ENCODE data around the gene TECTB.

TECTB gene

DNA sequence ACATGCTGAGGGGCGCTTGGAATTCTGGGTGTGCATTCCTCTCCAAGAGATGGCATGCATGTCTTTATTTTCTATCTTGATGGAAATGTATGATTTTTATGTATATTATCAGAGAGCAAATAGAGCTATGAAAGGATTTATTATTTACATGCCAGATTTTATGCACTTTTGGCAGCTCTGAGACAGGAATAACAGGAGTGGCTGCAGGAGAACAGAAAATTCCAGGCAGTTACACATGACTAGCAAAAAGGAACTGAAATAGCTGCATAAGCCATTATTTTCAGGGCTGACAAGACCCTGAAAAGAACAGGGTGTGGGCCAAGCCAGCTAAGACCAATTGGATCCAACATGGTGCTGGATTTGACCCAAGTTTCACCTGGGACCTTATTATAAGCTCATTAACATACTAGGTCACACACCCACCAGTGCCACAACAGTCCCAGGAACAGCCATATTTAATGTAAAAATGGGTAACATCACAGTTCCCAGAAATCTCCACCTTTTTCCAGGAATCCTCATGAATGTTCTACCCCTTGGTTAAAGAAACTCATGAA is 47.5 kb downstream of the TECTB start:
- H3K27ac ChIP-seq (ENCODE audit: insufficient read depth, low read depth, low read length, poor library complexity, severe bottlenecking): no peak overlapping the region
- no peak overlapping the region for H3K4me3 ChIP-seq (ENCODE audit: insufficient read depth, low read depth, low read length)
- H3K4me1 ChIP-seq (ENCODE audit: control insufficient read depth, insufficient read depth, low read length): no peaks in the 10 kb centered on the region
- 75 to 88% methylated on average over 1 of the region's 1 CpG for WGBS, 2 experiments
- H3K9me3 ChIP-seq (ENCODE audit: control insufficient read depth, low read length): no peaks in the 10 kb centered on the region
- no peaks in the 10 kb centered on the region for H3K36me3 ChIP-seq (ENCODE audit: control insufficient read depth, insufficient read depth, low read length)
- no peaks in the 10 kb centered on the region for H3K27me3 ChIP-seq (ENCODE audit: control insufficient read depth, insufficient read depth, low read length, poor library complexity, severe bottlenecking)

DNA sequence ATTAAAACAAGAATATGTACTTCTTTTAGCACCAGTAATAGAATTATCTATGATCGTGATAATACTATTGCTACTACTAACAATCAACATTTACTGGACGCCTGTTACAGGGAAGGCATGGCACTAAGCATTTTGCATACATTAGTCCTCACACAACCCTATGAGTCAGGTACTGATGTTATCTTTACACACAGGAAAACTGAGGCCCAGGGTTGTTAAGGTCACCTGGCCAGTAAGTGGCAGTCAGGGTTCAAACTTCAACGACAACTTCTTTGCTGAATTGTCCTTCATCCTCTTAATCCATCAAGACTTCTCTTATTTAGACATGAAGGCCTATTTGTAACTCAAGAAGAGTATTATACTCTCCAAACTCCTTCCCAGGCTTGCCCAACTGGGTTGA is 48.8 kb downstream of the TECTB start:
- no peak overlapping the region for H3K27ac ChIP-seq (ENCODE audit: insufficient read depth, low read depth, low read length, poor library complexity, severe bottlenecking)

DNA sequence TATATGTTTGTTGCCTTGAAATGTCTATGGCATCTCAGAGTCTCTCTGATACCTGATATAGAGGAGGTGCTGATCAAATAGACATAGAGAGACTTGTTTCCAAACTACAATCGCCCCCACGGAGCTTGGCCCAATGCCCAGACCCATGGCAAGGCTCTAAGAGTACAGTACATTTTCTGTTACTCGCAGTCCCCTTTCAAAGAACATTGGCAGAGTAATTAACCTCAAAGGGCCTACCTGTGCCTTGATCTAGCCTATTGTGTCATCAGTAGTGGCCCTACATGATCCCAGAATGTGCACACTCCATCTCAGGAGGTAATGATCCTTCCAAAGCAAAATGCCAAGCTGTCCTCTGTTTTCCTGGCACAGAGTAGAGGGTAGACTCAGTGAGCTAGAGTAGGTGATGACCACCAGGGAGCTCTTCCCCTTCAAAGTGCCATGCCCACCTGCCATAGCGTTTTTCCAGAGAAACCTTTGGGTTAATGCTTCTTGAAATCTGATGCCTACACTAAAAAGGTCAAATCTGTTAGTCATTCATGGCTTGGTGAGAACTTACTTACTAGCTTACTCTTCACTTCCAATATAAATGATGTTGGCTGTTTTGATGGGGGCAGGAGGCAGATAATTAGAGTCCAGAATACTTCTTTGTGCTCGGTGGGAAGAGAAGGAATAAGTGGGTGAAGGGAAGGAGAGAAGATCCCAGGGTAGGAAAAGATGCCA is 49.5 kb downstream of the TECTB start:
- H3K9me3 ChIP-seq (ENCODE audit: control insufficient read depth, low read length): no peaks in the 10 kb centered on the region
- 86 to 93% methylated on average over 5 of the region's 5 CpGs for WGBS, 2 experiments

More for the DNA sequence above, 48.8 kb downstream of the TECTB start:
- Histone ChIP-seq H3K9me3 (ENCODE audit: control insufficient read depth, low read length) (no peaks in the 10 kb centered on the region), H3K36me3 (ENCODE audit: control insufficient read depth, insufficient read depth, low read length) (no peaks in the 10 kb centered on the region), H3K4me1 (ENCODE audit: control insufficient read depth, insufficient read depth, low read length) (no peaks in the 10 kb centered on the region), H3K4me3 (ENCODE audit: insufficient read depth, low read depth, low read length) (no peak overlapping the region), H3K27me3 (ENCODE audit: control insufficient read depth, insufficient read depth, low read length, poor library complexity, severe bottlenecking) (no peaks in the 10 kb centered on the region)
- 91 to 97% methylated on average over 3 of the region's 3 CpGs for WGBS, 2 experiments

DNA sequence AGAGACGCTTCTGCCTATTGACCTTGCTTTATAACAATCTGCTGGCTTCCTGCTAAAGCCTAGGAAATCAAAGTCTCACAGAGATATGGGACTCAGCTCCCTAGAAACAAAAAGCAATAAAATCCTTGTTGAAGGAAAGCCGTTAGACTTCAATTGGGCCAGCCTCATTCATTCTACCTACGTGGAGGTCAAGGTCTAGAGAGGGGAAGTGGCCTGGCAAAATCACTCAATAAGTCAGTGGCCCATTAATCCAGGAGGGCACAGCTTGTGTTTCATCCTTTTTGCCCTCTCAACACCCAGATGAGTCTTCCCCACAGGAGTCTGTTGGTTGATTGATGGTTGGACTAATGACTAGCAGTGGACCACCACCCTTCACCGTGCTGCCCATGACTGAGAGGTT is 50.3 kb downstream of the TECTB start:
- Histone ChIP-seq H3K27ac (ENCODE audit: insufficient read depth, low read depth, low read length, poor library complexity, severe bottlenecking) (no peak overlapping the region), H3K36me3 (ENCODE audit: control insufficient read depth, insufficient read depth, low read length) (no peaks in the 10 kb centered on the region), H3K4me3 (ENCODE audit: insufficient read depth, low read depth, low read length) (no peak overlapping the region), H3K27me3 (ENCODE audit: control insufficient read depth, insufficient read depth, low read length, poor library complexity, severe bottlenecking) (no peaks in the 10 kb centered on the region), H3K4me1 (ENCODE audit: control insufficient read depth, insufficient read depth, low read length) (no peaks in the 10 kb centered on the region), H3K9me3 (ENCODE audit: control insufficient read depth, low read length) (no peaks in the 10 kb centered on the region)
- WGBS, 2 experiments: 66 to 69% methylated on average over 4 of the region's 4 CpGs

More for the DNA sequence above, 49.5 kb downstream of the TECTB start:
- Histone ChIP-seq H3K36me3 (ENCODE audit: control insufficient read depth, insufficient read depth, low read length) (no peaks in the 10 kb centered on the region), H3K27me3 (ENCODE audit: control insufficient read depth, insufficient read depth, low read length, poor library complexity, severe bottlenecking) (no peaks in the 10 kb centered on the region), H3K4me1 (ENCODE audit: control insufficient read depth, insufficient read depth, low read length) (no peaks in the 10 kb centered on the region), H3K4me3 (ENCODE audit: insufficient read depth, low read depth, low read length) (no peak overlapping the region), H3K27ac (ENCODE audit: insufficient read depth, low read depth, low read length, poor library complexity, severe bottlenecking) (no peak overlapping the region)

DNA sequence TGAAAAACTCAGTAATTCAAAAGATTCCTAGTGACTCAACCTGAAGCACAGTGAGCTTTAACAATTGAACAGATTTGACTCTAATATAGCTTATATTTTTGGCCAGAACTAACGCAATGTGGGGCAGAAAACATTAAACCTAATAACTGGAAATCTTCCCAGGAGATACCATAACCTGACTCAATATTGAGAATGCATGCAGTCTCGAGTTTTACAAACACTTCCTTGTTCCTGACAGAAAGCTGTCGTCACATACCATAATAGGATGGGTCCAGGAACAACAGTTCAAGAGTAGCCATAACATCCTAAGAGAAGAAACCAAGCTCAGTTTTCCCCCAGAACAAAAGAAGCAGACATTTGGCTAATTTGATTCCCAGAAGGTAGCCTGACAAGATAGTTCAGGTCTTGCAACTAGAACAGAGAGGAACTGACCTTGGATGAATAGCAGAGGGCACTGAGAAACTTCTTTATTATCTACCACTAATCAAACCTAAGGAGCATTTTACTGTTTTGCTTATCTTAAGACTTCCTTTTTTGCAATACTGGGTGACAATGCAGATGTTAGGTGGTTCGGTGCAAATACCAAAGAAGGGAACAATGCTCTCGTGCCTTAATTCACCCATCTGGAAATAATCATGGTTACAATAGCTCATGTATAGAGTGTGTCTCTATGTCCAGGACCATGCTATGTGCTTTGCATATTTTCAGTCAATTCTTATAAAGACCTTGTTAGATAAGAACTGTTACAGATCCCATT is 52.1 kb downstream of the TECTB start:
- 90 to 92% methylated on average over 5 of the region's 5 CpGs for WGBS, 2 experiments
- H3K9me3 ChIP-seq (ENCODE audit: control insufficient read depth, low read length): no peaks in the 10 kb centered on the region
- no peaks in the 10 kb centered on the region for H3K36me3 ChIP-seq (ENCODE audit: control insufficient read depth, insufficient read depth, low read length)
- H3K4me1 ChIP-seq (ENCODE audit: control insufficient read depth, insufficient read depth, low read length): no peaks in the 10 kb centered on the region
- no peak overlapping the region for H3K27ac ChIP-seq (ENCODE audit: insufficient read depth, low read depth, low read length, poor library complexity, severe bottlenecking)
- no peak overlapping the region for H3K4me3 ChIP-seq (ENCODE audit: insufficient read depth, low read depth, low read length)
- no peaks in the 10 kb centered on the region for H3K27me3 ChIP-seq (ENCODE audit: control insufficient read depth, insufficient read depth, low read length, poor library complexity, severe bottlenecking)

DNA sequence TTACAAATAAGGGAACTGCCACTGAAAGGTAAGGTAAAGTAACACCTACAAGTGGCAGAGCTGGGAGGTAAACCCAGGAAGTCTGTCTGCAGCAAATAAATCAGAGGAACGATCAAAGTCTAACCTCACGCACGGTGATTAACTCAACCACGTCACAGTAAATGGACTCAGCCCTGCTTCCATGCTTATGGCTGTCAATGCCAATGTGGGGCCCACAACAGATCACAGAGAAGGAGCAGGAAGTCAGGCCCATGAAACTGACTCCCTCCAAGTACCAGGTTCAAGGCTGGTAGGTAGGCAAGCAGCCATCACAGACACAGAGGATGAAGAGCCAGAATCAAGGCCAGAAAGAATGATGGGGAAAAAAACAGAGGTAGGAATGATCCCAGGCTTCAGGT is 52.7 kb downstream of the TECTB start:
- no peak overlapping the region for H3K4me3 ChIP-seq (ENCODE audit: insufficient read depth, low read depth, low read length)
- no peaks in the 10 kb centered on the region for H3K4me1 ChIP-seq (ENCODE audit: control insufficient read depth, insufficient read depth, low read length)
- H3K9me3 ChIP-seq (ENCODE audit: control insufficient read depth, low read length): no peaks in the 10 kb centered on the region
- no peak overlapping the region for H3K27ac ChIP-seq (ENCODE audit: insufficient read depth, low read depth, low read length, poor library complexity, severe bottlenecking)
- H3K36me3 ChIP-seq (ENCODE audit: control insufficient read depth, insufficient read depth, low read length): no peaks in the 10 kb centered on the region
- WGBS, 2 experiments: 94 to 97% methylated on average over 4 of the region's 4 CpGs
- no peaks in the 10 kb centered on the region for H3K27me3 ChIP-seq (ENCODE audit: control insufficient read depth, insufficient read depth, low read length, poor library complexity, severe bottlenecking)

DNA sequence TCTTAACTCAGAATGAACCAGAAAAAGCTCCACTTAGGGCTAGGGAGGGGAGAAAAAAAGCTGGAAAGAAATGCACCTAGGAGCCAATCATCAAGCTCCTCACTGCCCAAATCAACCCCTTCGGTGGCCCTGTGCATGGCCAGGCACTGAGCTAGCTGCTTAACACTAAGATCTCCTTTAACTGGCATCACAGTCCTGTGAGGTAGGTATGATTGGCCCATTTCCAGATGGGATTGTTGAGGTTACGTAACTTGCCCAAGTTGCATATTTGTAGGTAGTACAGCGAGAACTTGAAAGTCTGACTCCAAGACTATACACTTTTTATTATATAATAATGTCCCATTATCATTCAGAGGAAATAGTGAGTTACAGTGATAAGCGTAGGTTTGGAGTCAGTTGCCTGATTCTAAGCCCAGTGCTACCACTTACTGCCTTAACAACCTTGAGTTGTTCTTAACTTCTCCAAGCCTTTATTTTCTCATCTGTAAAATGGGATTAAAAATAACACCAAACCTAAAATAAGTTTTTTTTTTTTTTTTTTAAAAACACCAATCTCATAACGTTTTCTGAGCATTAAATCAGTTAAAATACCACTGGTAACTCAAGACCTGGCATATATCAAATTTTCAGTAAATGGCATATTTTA is 53.5 kb downstream of the TECTB start:
- Histone ChIP-seq H3K9me3 (ENCODE audit: control insufficient read depth, low read length) (no peaks in the 10 kb centered on the region), H3K27ac (ENCODE audit: insufficient read depth, low read depth, low read length, poor library complexity, severe bottlenecking) (no peak overlapping the region), H3K27me3 (ENCODE audit: control insufficient read depth, insufficient read depth, low read length, poor library complexity, severe bottlenecking) (no peaks in the 10 kb centered on the region), H3K36me3 (ENCODE audit: control insufficient read depth, insufficient read depth, low read length) (no peaks in the 10 kb centered on the region), H3K4me3 (ENCODE audit: insufficient read depth, low read depth, low read length) (no peak overlapping the region), H3K4me1 (ENCODE audit: control insufficient read depth, insufficient read depth, low read length) (no peaks in the 10 kb centered on the region)
- WGBS, 2 experiments: 97% methylated on average over 2 to 3 of the region's 5 CpGs

DNA sequence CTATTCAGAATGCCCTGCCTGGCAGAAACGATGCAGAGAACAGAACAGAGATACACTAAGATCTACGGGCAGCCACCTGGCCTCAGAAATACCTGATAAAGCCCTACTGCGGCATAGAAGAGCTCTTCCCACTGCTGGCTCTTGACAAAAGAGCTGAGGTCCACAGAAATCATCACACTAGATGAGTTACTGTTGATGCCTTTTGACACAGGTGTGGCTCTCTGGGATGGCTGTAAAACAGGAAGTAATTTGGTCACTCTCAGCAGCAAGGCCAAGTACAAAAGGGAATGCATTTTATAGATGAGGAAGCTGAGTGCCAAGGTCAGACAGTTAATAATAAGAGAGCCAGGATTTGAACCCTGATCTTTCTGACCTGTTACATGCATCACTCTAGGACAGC is 55.8 kb downstream of the TECTB start:
- 90% methylated on average over 3 of the region's 3 CpGs for WGBS, 2 experiments
- H3K27me3 ChIP-seq (ENCODE audit: control insufficient read depth, insufficient read depth, low read length, poor library complexity, severe bottlenecking): no peaks in the 10 kb centered on the region
- no peaks in the 10 kb centered on the region for H3K9me3 ChIP-seq (ENCODE audit: control insufficient read depth, low read length)
- H3K27ac ChIP-seq (ENCODE audit: insufficient read depth, low read depth, low read length, poor library complexity, severe bottlenecking): no peak overlapping the region
- H3K4me1 ChIP-seq (ENCODE audit: control insufficient read depth, insufficient read depth, low read length): no peaks in the 10 kb centered on the region
- no peak overlapping the region for H3K4me3 ChIP-seq (ENCODE audit: insufficient read depth, low read depth, low read length)
- H3K36me3 ChIP-seq (ENCODE audit: control insufficient read depth, insufficient read depth, low read length): no peaks in the 10 kb centered on the region

DNA sequence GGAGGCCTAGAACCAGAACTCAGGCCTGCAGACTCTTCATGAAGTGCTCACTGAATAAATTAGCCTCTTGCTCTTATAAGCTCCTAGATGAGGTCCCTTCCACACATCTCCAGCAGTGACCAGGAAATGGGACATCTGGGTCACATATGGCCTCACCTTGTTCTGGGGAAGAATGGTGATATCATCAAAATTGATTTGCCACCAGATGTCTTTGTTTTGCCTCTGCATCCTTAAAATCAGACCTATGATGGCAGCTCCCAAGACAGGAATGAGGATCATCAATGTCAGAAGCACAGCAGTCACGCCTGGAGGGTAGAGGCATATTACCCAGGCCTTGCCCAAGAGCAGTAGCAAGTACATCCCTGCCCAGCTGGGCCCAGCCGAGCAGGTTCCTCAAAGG is 57.4 kb downstream of the TECTB start:
- H3K4me1 ChIP-seq (ENCODE audit: control insufficient read depth, insufficient read depth, low read length): no peaks in the 10 kb centered on the region

More for the DNA sequence above, 57.4 kb downstream of the TECTB start:
- 82 to 90% methylated on average over 2 of the region's 2 CpGs for WGBS, 2 experiments
- H3K36me3 ChIP-seq (ENCODE audit: control insufficient read depth, insufficient read depth, low read length): no peaks in the 10 kb centered on the region
- H3K4me3 ChIP-seq (ENCODE audit: insufficient read depth, low read depth, low read length): no peak overlapping the region
- H3K27ac ChIP-seq (ENCODE audit: insufficient read depth, low read depth, low read length, poor library complexity, severe bottlenecking): no peak overlapping the region
- no peaks in the 10 kb centered on the region for H3K27me3 ChIP-seq (ENCODE audit: control insufficient read depth, insufficient read depth, low read length, poor library complexity, severe bottlenecking)
- no peaks in the 10 kb centered on the region for H3K9me3 ChIP-seq (ENCODE audit: control insufficient read depth, low read length)

Measured in ectodermal cell (in vitro differentiated cells).